Posterior vena cava (tissue), 2 donors: ENCODE results near the gene RRM2. TPM values are rescaled to one million over a fixed set of nuclear protein-coding genes. Genes with fewer than 3 reads are reported as not detected.
A peak's percentile ranks its signal among the peaks of the same experiment; 100 is the strongest.
"Not testable (repeated sequence)": the region's sequence is repeated elsewhere in the genome, so short reads cannot be mapped to it uniquely, and the experiment has no call there.

Source experiments
- DNase-seq: peaks from one replicate; pipeline ENCODE4 v3.0.0-alpha.2; 2020; ENCODE audit warnings: low spot score
- intact Hi-C, 2 donors: fragments of 100-400 bp; cut with DNase I; formaldehyde crosslinking; loops; one replicate each; pipeline versions ENCODE4 v1.14.1 to v1.14.2; 2022 to 2023
- total RNA-seq, 2 donors: library from RNA; stranded (reverse); fragmentation: NEBNext Ultra II Directional; extraction: Animal tissue kit (Norgen Biotek cat#: 25700); gene quantifications; one replicate each; pipeline ENCODE4 v1.2.1, GENCODE V29; 2021
- donor health status: DM: yes; HTN: yes; CAD: no.
- donor health status: DM: yes; HTN: yes; CAD: no.

The RRM2 gene
- total RNA-seq, 2 donors from 2014 or later = 0.67 to 1.5 TPM

DNA sequence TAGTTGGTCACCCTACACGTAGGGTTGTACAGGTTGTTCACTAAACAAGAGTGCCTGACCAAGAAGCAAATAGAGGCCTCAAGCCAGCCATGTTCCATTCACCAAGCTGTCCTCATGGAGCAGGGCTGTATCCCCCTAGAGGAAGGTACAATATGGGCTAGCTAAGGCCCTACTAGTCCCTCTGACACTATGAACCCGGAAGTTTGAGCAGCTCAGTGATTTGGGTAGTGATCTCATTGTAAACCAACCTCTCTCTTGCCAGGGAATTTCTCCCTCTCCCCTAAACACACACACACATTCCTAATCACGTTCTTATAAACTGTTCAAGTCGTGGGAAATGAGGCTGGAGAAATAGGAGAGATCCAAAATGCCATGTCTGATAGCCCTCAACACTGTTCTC is 35.6 kb upstream of the RRM2 start:
- intact Hi-C loops = no loop called here
- DNase-seq = no peak

GRCh38 chr2:10087360-10087759 is 35.2 kb upstream of the RRM2 start:
- peak; percentile 77 for DNase-seq
- intact Hi-C loops = no loop called here

GRCh38 chr2:10089565-10090190 is 32.9 kb upstream of the RRM2 start:
- intact Hi-C loops = no loop called here
- DNase-seq = no peak

- intact Hi-C loops = no loop called here
Observed at GRCh38 chr2:10091182-10091888, 31.2 kb upstream of the RRM2 start.

GRCh38 chr2:10091889-10092244 is 30.7 kb upstream of the RRM2 start:
- intact Hi-C loops, DNase-seq: not testable (repeated sequence)

More at GRCh38 chr2:10091182-10091888, 31.2 kb upstream of the RRM2 start:
- DNase-seq = peak; percentile 78

GRCh38 chr2:10094271-10094814 is 28.2 kb upstream of the RRM2 start:
- no peak for DNase-seq
- intact Hi-C loops = no loop called here

DNA sequence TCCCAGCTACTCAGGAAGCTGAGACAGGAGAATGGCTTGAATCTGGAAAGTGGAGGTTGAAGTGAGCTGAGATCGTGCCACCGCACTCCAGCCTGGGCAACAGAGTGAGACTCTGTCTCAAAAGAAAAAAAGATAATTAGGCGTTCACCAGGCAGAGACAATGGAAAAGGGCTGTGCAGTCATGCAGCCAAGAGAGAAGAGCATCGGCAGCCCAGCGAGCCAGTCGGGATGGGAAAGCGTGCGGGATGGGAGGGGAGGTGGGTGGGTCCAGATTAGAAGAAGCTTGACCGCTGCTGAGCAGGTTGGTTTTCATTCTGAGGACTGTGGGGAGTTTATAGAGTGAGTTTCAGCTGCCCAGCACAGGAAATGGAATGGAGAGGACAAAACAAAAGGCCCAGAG is 27.4 kb upstream of the RRM2 start:
- DNase-seq = no peak
- intact Hi-C loops = loop anchor here in 1 of 2 donors (5.0 kb wide), 1 partner anchor 208 kb away; no protein-coding TSS in a partner anchor

DNA sequence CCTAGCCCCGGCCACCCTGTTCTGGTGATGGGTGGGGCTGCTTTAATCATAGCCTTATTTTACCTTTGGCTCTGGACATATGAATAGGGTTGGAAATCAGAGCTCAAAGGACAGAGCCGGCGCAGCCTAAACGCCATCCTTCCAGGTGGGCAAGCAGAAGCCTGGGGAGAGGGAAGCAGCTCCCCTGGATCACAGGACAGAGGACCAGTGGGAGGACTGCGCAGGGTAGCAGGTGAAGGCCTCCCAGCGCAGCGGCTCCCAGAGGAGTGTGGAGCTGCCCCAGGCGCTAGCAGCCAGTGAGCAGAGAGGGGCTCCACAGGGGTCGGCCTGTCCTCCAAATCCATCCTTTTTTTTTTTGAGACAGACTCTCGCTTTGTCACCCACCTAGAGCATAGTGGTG is 25.9 kb upstream of the RRM2 start:
- intact Hi-C loops = loop anchor here in 1 of 2 donors (5.0 kb wide), 1 partner anchor 209 kb away; no protein-coding TSS in a partner anchor
- DNase-seq = no peak

DNA sequence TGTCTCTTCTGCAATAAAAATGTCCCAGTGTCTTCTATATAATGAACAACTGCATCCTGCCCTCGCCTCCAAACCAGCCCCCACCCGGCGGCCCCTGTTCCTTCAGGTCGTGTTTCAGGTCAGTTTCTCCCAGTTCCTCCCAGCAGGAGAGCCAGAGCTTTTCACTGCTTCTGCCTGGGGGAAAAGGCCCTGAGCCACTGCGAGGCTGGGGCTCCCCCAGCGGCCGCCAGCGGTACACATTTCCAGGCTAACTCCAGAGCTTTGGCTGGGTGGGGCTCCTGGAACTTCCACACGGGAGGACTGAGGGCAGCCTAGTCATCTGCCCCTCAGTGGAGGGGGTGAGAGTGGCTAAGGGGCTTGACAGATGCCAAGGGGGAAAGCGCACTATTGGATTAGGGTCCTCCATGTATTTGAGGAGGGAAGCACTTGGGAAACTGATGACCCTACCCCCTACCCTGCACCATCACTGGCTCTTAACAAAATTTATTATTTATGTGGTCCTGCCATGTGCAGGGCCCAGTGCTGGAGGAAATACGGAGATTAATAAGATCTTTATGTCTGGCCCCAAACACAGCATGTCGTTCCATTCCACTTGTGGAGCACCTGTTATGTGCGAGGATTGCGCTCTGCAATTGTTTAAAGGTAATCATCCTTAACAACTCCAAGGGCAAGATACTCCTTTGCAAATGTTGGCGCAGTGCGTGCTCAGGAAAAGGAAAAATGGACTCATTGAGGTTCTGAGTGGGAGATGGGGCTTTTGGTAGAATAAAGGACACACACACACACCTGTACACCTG is 25.0 kb upstream of the RRM2 start:
- intact Hi-C loops = loop anchor here in 1 of 2 donors (5.0 kb wide), 1 partner anchor 210 kb away; no protein-coding TSS in a partner anchor
- DNase-seq = peak; percentile 92

DNA sequence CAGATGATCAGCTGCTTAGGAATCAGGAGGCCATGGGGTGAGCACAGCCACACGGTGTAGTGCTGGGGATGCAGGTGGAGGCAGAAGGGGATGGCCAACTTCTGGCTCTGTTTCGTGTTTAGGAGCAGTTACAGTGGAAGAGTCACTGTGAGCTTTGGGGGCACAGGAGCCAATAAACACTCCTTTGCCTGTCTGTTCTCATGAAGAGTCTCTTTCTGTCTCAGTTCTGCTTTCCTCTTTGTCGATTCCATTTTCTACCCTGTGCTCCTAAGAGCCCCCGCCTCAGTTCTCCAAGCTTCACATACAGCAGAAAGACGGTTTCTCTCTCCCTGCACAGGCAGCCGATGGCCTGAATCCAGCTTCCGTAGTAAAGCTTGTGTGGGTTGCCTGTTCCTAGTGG is 21.0 kb upstream of the RRM2 start:
- intact Hi-C loops = no loop called here
- DNase-seq = no peak

GRCh38 chr2:10103179-10103578 is 19.4 kb upstream of the RRM2 start:
- DNase-seq = peak; percentile 32
- intact Hi-C loops = no loop called here

DNA sequence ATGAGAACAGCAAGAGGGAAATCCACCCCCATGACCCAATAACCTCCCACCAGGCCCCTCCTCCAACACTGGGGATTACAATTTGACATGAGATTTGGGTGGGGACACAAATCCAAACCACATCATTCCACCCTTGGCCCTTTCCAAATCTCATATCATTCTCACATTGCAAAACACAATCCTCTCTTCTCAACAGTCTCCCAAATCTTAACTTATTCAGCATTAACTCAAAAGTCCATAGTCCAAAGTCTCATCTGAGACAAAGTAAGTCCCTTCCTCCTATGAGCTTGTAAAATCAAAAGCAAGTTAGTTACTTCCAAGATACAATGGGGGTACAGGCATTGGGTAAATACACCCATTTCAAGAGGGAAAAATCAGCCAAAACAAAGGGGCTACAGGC is 17.6 kb upstream of the RRM2 start:
- intact Hi-C loops = not testable (repeated sequence)
- peak; percentile 9 for DNase-seq

- no peak for DNase-seq
- intact Hi-C loops = no loop called here
Observed at GRCh38 chr2:10109311-10109710, 13.2 kb upstream of the RRM2 start.

- intact Hi-C loops = no loop called here
Observed at GRCh38 chr2:10119027-10119325, 3.6 kb upstream of the RRM2 start.

GRCh38 chr2:10119601-10120157 is 2.9 kb upstream of the RRM2 start:
- intact Hi-C loops = loop anchor here in 1 of 2 donors (5.0 kb wide), 1 partner anchor 313 kb away; no protein-coding TSS in a partner anchor
- DNase-seq = no peak

More at GRCh38 chr2:10119027-10119325, 3.6 kb upstream of the RRM2 start:
- DNase-seq = no peak

- intact Hi-C loops = loop anchor here in 1 of 2 donors (5.0 kb wide), 1 partner anchor 312 kb away; no protein-coding TSS in a partner anchor
- DNase-seq = peak; percentile 96
Observed at GRCh38 chr2:10120158-10120876, 2.2 kb upstream of the RRM2 start.

DNA sequence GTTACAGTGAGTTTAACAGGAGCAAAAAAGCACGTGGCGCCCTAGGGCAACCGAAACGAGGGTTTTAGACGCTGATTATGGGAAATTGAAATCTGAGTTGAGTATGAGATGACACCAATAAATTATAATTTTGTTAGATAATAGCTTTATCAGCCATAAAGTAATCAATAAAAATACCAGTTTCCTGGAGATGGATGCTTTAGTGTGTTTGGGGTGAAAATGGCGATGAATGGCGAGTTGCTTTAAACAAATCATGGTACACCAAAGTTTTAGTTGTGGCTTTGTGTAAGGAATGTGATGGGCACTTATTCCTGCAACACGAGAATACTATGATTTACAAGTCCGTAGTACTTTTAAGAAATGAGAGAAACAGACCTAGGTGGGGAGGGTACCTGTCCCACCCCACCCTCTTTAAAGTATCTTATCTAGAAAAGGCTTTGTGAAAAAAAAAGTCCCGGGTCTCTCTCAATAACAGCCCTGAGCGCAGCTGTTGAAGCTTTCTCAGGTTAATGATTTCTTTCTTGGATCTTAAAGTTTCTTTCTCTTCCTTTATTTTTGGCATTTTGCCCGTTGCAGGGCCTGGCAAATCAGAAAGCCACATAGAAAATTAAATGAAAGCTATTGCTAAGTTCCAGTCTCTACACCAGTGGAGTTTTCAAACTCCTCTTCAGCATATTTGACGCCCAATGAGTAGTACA is 1.5 kb upstream of the RRM2 start:
- intact Hi-C loops = loop anchor here in 1 of 2 donors (5.0 kb wide), 1 partner anchor 311 kb away; no protein-coding TSS in a partner anchor
- no peak for DNase-seq

DNA sequence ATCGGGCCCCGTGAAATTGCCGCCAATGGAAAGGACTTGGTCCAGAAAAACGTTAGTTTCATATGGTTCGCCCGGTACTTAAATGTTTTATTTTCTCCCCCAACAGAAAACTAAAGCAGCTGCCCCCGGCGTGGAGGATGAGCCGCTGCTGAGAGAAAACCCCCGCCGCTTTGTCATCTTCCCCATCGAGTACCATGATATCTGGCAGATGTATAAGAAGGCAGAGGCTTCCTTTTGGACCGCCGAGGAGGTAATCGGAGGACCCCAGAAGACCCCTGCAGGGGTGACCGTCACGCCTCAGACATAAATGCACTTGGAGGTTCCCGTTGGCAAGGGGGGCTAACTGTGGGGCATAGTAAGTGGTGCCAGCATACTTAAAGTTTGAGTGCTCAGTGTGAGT is 742 bp downstream of the RRM2 start:
- intact Hi-C loops = loop anchor here in 1 of 2 donors (5.0 kb wide), 1 partner anchor 309 kb away; no protein-coding TSS in a partner anchor
- DNase-seq = no peak
